ENCODE data around the gene SHC2.

DNA sequence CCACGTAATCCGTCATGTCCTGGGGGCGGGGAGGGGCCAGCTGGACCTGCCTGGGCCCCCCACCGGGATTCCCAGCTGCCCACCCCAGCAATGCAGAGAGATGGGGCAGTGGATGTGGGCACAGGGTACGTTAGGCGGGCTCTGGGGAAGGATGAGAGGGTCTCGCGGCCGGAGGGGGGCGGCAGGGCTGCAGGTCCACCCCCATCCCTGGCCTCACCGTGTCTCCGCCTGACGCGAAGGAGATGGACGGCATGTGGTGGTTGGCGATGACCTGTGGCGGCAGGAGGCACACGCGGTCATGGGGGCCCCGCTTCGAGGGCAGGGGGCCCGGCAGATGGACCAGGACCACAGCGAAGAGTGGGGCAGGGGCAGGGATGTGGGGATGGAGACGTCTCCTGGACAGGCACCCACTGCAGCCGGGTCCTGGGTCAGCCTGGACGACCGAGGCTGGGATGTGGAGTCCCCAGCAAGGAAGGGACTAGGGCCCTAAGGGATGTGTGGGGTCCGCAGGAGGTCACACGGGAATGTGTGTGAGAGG, 24.4 kb downstream of the SHC2 start:
- TF ChIP-seq POLR2AphosphoS5 (IDR thresholded peaks at IDR 0.05; ENCODE audit: borderline replicate concordance, low read depth, low read length) (no peak), EZH2 (IDR thresholded peaks at IDR 0.05) (no peak), FOXP2 (optimal IDR thresholded peaks at IDR 0.05; ENCODE audit: control extremely low read depth, extremely low read length, insufficient read depth) (no peak)

Measured in SK-N-MC (cell line).